ENCODE data around the gene BTBD19.

- TF ChIP-seq CTCF (IDR thresholded peaks at IDR 0.05; ENCODE audit: insufficient read depth, low read depth, low read length) = no peak
- TF ChIP-seq EZH2 (IDR thresholded peaks at IDR 0.05; ENCODE audit: insufficient read depth, low read length) = no peak
Measured at GRCh38 chr1:44810101-44810761, 1.9 kb downstream of the BTBD19 start.
